Activated CD4-positive, alpha-beta T cell treated with anti-CD3 and anti-CD28 coated beads, Interleukin-2, Interleukin-4, amounts not matched to agents 100 ng/mL and 50 ng/mL, durations not matched to agents 16 hours and 8 hours (primary cell): ENCODE results near the gene ZNF549.

ENCODE experiments used
- DNase-seq: peaks from one replicate; pipeline ENCODE4 v3.0.0-alpha.2; 2020; ENCODE audit warnings: low spot score

The ZNF549 gene

DNA sequence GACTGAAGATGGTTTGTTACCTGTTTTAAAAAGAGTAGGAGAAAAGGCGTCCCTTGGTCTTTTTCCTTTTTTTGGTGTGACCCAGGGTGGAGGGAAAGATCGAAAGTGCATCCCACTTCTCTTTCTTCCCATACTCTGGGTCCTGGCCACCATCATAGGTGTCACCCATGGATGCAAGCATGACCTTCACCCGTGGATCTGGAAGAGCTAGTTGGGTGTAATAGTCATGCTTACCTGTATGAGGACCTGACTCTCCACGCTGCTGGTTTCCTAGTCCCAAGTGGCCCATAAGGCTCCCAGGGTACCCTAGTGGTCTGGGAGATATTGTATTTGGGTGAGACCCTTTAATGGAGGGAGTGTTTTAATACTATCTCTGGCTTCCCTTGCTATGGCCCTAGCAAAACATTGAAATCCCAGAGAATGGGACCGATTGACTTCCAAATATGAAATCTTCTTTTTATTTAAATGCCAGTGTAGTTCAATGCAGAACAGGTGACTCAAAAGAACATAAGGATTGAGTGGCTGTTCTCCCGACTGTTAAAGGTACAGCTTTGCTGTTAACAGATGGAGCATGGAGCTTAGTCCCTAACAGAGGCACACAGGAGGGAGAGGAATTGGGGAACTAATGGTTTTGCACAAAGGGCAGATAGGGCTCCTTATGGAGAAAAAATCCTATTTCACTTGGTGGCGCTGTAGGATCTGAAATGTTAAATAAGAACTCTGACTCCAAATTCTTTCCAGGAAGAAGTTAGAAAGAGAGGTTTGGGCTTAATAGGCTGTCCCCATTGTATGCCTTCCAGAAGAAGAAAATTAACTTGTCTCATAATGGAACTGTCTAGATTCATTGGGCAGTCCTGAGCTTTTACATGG lies 39.5 kb downstream of the ZNF549 start:
- no peak for DNase-seq

DNA sequence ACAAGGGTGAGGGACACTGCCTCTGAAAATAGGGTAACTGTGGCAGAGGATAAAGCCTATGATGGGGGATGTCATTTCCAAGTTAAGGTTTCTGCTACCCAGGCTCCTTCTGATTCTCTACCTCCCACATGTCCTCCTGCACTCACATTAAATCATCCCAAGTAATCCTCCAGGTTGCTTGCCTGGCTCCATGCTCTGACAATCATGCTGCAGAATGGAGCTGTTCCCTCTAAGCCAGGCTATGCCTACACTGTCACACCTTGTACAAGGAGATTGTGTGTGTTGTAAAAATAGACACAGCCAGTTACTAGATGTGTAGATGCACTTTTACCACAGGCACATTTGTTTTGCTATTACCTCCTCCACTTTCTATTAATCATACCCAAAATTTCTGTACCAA lies 43.6 kb downstream of the ZNF549 start:
- DNase-seq: no peak

DNA sequence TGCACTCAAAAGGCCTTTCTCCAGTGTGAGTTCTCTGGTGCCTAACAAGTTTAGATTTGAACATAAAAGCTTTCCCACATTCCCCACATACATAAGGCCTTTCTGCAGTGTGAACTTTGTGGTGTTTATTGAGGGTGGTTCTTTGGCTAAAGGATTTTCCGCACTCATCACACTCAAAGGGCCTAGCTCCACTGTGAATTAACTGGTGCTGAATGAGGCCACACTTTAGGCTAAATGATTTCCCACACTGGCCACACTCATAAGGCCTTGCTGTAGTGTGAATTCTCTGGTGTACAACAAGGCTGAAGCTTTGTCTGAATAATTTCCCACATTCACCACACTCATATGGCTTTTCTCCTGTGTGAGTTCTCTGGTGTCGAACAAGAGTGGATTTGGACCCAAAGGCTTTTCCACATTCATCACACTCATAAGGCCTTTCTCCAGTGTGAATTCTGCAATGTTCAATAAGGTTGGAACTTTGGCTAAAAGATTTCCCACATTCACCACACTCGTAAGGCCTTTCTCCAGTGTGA lies 45.3 kb downstream of the ZNF549 start:
- DNase-seq: no peak

DNA sequence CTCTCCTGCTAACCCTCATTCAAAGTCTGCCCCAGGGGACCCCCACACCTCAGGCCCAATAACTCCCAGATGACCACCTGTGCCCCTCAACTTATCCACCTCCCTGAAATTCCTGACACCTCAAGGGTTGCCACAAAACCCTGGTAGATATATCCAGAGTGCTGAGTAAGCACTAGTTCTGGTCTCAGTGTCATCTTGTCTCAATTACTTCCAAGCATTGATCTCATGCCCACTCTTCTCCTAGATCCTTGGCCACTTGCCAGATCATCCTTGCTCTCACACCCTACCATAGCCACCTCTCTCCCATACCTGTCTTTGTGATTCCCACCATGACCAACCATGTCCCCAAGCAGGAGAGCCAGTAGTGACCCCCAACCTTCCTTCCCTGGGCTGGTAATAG lies 49.5 kb downstream of the ZNF549 start:
- no peak for DNase-seq

DNA sequence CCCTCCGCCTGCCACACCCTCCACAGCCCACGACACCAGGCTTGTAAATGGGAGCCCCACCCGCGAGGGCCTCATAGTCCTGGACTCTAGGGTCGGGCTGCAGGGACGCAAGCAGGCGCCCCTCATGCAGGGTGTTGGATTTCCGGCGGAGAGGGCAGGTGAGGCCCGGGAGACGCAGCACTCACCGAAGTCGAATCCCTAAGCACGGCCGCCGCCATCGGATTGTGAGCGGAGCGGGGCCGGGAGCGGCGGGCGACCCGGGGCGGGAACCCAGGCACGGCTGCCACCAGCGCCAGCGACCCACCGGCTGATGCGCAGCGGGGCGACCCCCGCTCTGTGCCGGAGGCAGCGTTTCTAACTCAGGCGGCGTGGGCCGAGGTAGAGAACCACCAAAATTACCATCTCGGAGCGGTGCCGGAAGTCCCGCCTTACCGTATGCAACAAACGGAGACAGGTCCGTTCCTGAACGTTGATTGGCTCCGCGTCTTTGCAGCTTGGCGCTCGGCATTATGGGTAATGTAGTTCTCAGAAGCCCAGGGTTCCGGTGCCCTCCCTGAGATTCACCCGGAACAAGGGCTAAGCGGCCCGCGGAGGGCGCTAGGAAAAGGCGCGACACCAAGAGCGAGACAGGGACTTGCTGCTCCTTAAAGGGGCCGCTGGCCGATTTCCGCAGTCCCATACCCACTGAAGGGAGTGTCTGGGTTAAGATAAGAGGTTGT lies 51.5 kb downstream of the ZNF549 start, which contains the start of gene ZNF416:
ZNF416 (minus strand) TSS at position 425 of the 719 bp plus-strand sequence; CDS start at position 218, 207 bp downstream.
- DNase-seq: peak; percentile 97

DNA sequence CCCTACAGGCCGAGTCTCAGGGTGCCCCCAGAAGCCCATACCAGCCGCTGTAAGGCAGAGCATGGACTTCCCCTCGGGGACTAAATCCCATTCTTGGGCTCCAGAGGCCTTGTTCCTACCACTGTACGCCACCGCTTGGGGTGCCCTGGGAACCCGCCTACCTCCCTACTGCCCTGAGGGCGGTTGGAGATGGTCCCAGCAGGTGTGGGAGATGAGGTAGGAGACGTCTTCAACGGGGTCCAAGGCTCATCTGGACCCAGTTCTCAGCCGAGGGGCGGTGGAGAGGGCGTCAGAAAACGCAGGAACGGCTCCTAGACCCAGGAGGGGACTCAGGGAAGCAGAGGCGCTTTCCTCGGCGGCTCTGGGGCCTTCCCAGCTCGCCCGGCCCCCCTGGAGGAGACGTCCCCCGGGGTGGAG lies 56.0 kb downstream of the ZNF549 start:
- no peak for DNase-seq

DNA sequence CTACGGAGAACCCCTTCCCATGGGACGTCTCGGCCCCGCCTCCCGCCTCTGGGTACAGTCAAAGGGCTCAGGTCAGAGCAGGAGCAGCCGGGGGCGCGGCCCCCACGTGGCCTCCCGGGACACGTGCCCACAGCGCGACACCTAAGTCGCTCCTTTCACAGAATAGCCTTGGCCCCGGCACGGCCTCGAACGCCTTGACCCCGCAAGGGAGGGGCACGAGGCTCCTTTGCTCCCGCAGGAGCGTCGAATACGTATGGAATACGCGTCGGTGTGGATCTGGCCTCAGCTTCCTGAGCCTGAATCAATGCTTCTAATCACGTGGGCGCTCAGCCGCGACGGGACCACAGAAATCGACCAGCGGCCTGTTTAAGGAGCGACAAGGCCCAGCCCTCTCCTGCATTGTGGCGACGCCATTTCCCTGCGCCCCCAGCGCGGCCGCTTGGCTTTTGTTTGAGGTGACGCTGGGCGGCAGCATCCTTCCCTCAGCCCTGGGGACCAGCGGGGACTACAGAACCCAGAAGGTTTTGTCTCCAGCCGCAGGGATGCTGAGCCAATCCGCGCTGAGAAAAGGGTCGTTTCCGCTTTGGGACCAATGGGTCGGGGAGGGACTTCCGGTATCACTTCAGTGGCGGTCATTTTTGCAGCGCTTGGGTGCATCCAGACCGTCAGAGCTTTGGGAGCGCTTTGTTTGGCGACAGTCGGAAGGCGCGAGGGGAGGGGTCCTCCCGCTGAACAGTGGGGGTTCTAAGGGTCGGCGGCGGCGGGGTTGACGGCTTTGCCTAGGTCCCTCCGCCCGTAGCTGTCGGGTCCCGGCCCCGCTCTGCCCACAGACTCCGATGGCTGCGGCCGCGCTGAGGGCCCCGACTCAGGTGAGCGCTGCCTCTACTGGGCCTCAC lies 56.6 kb downstream of the ZNF549 start, which contains the start of gene ZIK1:
ZIK1 (plus strand) TSS at position 625 of the 896 bp plus-strand sequence; CDS start at position 837, 212 bp downstream.
- DNase-seq: peak; percentile 72

DNA sequence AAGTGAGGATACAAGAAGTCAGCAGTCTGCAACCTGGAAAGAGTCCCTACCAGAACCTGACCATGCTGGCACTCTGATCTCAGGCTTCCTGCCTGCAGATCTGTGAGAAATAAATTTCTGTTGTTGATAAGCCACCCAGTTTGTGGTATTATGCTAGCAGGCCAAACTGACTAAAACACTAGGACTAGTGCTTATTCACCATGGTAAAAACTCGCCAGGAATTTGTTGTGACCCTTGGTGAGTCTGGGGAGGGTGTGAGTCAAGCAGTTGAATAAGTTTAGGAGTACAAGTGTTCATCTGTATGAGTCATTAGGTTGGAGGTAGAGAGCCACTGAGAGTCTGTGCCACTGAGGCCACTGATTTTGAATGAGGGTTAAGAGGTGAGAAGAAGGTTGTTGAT lies 60.4 kb downstream of the ZNF549 start:
- no peak for DNase-seq

DNA sequence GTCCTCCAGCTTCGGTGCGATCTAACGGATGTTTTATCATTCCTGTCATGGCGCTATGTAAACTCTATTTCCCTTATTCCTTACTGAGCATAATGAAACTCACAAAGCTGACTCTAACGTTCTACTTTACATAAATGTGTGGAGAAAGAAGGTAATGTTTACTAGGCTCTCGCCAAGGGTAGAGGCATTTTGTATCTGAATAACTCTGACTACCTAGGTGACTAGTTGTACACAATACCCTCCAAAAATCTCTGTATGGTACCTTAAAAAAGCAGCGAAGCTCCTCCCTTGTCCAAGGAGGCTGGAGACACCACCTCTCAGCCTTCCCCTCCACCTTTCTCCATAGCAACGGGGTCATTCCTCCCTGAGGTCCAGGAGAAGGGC lies 72.2 kb downstream of the ZNF549 start:
- DNase-seq: no peak

DNA sequence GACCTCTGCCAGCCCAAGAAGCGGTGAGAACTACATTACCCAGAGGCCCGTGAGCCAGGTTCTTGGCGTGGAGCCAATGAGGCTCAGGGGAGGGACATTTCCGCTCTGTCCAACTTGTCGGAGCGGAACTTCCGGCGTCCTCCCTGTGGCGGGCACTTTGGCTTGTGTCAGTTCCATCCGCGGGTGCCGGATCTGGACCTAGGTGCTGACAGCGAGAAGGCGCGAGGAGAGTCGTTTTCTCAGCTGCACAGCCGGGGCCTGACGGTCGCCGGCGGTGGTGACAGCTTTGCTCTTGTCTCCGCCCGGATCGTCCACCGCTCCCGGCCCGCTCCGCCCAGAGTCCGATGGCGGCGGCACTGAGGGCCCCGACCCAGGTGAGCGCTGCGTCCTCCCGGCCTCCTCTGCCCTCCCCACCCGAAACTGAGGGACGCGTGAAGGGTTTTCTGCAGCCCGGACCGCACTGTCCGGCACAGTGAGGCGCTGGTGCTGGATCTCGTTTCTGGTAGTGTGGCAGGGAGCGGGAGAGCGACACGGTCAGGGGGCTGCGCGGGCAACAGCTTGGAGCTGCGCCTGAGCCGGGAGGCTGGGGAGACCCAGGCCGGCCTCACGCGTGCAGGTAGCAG lies 72.7 kb downstream of the ZNF549 start, which contains the start of gene ZNF530:
ZNF530 (plus strand) TSS at position 125 of the 623 bp plus-strand sequence. CDS start 4,461 bp downstream, outside the sequence.
- DNase-seq: peak; percentile 88

DNA sequence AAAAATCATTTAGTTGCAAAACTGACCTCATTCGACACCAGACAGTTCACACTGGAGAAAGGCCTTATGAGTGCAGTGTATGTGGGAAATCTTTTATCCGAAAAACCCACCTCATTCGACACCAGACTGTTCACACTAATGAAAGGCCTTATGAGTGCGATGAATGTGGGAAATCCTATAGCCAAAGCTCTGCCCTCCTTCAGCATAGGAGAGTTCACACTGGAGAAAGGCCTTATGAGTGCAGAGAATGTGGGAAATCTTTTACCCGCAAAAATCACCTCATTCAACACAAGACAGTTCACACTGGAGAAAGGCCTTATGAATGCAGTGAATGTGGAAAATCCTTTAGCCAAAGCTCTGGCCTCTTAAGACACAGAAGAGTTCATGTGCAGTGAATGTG lies 79.8 kb downstream of the ZNF549 start:
- DNase-seq: no peak
